Measurements from ENCODE around the gene PRTN3.
A peak's percentile ranks its signal among the peaks of the same experiment; 100 is the strongest.

PRTN3 gene

DNA sequence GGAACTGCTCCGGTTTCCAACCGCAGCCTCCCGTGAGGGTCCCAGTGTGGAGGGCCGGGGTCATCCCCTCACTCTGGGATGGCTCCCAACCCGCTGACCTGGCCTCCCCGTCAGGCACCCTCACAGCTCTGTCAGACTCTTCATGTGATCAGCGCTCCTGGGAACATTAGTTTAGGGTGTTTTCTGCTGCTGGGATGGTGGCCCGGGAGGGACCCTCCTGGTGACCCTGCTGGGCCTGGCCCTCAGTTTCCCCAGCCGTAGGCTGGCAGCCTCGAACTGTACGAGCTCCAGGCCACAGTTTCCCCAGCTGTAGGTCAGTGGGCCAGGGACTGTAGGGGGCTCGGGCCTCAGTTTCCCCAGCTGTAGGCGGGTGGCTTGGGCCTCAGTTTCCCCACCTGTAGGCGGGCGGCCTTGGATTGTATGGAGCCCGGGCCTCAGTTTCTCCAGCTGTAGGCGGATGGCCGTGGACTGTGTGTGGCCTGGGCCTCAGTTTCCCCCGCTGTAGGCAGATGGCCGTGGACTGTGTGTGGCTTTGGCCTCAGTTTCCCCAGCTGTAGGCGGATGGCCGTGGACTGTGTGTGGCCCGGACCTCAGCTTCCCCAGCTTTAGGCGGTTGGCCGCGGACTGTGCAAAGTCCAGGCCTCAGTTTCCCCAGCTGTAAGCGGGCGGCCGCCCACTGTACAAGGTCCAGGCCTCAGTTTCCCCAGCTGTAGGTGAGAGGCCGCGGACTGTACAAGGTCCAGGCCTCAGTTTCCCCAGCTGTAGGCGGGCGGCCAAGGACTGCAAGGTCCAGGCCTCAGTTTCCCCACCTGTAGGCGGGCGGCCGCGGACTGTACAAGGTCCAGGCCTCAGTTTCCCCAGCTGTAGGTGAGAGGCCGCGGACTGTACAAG, 44.9 kb upstream of the PRTN3 start:
- peak overlapping the region; percentile 99; the same call in 1 of the 2 replicates for H3K27ac ChIP-seq
- TF ChIP-seq, protein P1, sequence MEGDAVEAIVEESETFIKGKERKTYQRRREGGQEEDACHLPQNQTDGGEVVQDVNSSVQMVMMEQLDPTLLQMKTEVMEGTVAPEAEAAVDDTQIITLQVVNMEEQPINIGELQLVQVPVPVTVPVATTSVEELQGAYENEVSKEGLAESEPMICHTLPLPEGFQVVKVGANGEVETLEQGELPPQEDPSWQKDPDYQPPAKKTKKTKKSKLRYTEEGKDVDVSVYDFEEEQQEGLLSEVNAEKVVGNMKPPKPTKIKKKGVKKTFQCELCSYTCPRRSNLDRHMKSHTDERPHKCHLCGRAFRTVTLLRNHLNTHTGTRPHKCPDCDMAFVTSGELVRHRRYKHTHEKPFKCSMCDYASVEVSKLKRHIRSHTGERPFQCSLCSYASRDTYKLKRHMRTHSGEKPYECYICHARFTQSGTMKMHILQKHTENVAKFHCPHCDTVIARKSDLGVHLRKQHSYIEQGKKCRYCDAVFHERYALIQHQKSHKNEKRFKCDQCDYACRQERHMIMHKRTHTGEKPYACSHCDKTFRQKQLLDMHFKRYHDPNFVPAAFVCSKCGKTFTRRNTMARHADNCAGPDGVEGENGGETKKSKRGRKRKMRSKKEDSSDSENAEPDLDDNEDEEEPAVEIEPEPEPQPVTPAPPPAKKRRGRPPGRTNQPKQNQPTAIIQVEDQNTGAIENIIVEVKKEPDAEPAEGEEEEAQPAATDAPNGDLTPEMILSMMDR (conservative IDR thresholded peaks at IDR 0.05): no peak

DNA sequence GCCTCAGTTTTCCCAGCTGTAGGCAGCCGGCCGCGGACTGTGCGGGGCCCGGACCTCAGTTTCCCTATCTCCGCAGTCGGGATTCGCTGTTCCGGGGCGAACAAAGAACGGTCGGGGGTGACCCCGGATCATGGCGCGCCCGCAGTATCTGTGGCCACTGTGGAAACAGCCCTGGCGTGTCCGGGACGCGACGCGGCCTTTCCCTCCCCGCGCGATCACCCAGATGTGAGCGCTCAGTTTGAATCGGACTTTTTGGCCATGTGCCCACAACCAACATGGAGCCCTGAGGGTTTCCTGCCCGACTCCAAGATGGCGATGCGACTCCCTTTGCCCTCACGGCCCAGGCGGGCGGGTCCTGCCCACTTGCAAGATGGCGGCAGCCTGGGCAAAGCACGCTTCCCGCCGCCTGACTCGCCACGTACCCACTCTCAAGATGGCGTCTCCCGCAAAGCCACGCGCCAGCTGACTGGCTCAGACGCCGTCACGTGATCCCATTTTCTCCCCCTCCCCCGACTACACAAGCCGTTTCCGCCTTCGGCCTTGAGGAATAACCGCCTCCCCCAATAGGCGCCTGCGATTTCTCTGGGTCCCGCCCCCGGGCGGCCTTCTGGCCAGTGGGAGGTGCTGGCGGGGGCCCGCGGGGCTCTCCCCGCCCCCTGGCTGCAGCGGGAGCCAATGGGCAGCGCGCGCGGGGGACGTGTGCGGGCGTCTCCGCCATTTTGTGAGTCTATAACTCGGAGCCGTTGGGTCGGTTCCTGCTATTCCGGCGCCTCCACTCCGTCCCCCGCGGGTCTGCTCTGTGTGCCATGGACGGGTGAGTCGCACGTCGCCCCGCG, 43.9 kb upstream of the PRTN3 start, which contains the start of gene PTBP1:
Gene PTBP1 (plus strand): TSS at position 761 of the 836 bp plus-strand sequence. CDS start 46 bp downstream, at position 807.
- H3K27ac ChIP-seq: peak within 1 kb of the TSS; percentile 99
- TF ChIP-seq, protein P1 (conservative IDR thresholded peaks at IDR 0.05): no peak

DNA sequence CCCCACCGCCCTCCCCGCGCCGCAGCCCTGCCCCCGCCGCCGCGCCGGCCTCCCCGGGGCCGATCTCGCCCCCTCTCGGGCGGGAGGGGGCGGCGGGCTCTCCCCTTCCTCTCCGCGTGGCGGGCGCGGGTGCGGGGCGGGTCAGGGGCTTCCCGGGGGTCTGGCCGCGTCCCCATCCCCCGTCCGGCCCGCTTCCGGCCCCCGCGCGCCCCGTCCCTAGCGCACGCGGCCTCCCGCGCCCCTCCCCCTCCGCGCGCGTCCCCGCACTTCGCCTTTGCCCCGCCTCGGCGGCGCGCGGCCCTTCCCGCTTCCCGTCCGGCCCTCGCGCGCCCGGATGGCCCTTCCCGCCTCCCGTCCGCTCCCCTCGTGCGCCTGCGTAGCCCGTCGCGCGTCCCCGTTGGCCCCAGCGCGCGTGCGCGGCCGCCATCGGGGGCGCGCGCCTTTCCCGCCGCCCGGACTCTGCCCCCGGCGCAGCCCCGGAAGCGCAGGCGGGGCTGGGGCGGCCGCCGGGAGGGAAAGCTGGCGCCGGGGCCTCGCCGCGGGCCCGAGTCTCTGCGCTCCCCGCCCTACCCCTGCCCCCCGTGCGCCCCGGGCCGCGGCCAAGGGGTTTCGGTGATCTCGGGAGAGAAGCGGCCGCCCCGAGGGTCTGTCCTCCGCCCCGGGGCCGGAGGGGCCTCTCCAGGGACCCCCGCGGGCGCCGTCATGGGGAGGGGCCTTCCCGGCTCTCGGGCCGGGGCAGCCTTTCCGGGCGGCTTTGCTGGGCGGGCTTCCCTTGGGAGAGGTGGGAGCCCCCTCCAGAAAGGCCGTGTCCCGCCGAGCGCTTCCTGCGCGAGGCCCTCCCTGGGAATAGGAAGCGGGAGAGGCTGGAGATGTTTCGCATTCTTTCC, 43.0 kb upstream of the PRTN3 start:
- TF ChIP-seq, protein P1 (conservative IDR thresholded peaks at IDR 0.05): no peak
- peak overlapping the region; percentile 99 for H3K27ac ChIP-seq

DNA sequence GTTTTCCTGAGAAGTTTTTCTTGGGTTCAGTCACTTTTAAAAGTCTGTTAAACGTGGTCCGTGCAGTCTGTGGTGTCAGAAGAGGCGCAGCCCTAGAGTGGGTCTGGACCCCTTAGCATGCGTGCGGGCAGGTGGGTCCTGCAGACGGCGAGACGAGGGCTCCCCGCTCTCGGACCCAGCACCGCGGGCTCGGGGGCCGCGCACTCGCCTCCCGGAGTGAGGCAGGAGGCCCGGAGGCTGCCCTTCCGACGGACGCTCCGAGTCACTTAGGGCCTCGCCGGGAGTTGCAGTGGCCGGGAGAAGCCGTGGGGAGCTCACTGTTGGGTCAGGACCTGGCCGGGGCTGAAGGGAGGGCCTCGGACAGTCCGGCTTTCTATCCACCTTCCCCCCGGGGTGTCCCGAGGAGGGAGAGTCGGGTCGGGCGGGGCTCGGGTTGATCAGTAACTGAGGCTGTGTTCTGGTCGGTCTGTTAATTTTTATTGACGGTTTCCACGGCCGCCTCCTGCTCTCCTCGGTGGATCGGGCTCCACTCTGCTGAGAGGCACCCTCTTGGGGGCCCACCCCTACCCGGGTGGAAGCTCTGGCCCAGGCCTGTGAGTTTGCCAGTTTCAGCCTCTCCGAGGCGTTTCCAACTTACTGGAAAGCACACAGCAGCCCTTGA, 42.3 kb upstream of the PRTN3 start:
- peak overlapping the region; percentile 99 for H3K27ac ChIP-seq
- TF ChIP-seq, protein P1 (conservative IDR thresholded peaks at IDR 0.05): no peak

DNA sequence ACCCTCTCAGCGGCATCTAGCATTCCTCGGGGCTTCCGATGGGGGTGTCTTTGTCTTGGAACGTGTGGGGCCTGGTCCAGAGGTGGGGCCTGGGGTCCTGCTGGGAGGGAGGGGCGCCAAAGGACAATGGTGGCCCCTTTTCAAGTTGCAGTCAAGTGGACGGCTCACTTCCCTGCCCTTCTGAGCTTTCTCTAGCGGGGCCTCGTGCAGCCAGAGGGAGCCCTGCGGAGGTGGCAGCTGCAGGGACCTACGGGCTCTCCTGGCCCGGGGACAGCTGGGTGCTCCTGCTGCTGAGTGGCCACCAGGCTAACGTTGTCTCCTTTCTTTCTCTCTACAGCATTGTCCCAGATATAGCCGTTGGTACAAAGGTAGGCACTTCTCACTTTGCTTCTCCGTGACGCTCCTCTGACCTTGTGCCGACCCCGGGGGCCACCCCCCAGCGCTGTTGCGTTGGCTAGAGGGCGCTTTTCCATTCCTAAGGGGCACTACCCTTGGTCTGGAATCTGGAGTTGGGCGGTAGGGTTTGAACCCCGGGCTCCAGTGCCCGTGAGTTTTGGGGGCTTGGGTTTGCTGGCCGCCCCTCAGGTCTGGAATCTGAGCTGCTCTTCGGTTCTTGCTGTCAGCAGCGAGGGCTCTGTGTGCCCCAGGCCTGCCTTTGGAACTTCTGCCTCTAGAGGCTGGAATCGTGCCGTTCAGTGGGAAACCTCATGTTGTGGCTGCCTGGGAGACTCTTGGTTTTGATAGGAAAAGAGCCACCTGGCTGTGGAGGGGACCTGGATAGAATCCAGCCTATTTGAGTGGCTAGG, 41.5 kb upstream of the PRTN3 start:
- H3K27ac ChIP-seq: peak overlapping the region; percentile 99

More for the DNA sequence above, 41.5 kb upstream of the PRTN3 start:
- TF ChIP-seq, protein P1 (conservative IDR thresholded peaks at IDR 0.05): peak; percentile 22; the same call in 1 of the 2 replicates
